ENCODE measurements around the gene PLEKHO2.

The PLEKHO2 gene

DNA sequence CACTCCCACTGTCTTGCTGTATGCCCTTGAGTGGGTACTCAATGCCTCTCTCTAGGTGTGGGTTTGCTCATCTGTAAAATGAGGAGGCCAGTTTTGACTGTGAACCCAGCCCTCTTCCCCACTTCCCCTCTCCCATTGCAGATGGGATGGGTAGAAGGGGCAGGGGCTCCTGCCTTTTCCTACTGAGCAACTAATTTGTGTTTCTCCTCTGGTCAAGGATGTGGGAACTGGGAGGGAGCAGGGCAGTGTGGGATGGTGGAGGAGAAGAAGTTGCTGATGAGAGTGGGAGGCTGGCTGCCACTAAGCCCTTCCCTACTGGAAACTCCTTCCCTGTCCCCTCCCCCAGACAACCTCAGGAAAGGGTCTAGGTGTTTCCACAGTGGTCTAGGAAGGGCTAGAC lies 49.8 kb downstream of the PLEKHO2 start:
- no peak for DNase-seq (ENCODE audit: low read depth in 1 of 2, low spot score in 1 of 2)

- DNase-seq (ENCODE audit: low read depth in 1 of 2, low spot score in 1 of 2), result no peak
Observed at GRCh38 chr15:64892847-64893403, 51.2 kb downstream of the PLEKHO2 start.

GRCh38 chr15:64893481-64894394 lies 52.0 kb downstream of the PLEKHO2 start:
- peak; percentile 88 to 92 for DNase-seq (ENCODE audit: low read depth in 1 of 2, low spot score in 1 of 2)

DNA sequence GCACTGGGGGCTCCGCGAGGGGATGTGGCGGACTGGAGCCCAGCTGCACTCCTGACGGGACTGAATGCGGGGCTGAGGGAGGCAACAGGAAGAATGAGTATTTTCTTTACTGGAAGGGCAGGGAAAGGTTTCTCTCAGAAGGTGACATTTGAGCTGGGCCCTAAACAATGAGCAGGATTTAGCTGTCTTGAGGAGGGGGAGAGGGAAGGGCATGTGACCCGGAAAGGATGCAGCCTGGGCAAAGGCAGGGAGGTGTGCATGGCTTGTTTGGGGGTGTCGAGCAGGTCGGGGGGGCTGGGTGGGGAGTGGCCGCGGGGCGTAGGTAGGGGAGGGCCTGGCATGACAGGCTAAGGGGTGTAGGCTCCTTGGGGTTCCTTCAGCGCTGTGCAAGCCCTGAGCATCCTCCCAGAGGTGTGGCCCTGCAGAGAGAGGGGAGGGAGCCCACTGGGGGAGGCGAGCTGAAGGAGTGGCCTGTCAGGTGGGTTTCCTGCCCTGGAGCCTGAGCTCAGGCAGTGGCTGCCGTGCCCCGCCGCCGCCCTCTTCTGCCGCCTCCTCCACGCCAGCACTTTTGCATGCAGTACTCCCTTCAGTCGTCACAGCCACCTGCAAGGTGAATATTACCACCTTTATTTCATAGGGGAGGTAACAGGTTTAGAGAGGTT lies 52.8 kb downstream of the PLEKHO2 start:
- DNase-seq (ENCODE audit: low read depth in 1 of 2, low spot score in 1 of 2), result peak; percentile 58 to 68

DNA sequence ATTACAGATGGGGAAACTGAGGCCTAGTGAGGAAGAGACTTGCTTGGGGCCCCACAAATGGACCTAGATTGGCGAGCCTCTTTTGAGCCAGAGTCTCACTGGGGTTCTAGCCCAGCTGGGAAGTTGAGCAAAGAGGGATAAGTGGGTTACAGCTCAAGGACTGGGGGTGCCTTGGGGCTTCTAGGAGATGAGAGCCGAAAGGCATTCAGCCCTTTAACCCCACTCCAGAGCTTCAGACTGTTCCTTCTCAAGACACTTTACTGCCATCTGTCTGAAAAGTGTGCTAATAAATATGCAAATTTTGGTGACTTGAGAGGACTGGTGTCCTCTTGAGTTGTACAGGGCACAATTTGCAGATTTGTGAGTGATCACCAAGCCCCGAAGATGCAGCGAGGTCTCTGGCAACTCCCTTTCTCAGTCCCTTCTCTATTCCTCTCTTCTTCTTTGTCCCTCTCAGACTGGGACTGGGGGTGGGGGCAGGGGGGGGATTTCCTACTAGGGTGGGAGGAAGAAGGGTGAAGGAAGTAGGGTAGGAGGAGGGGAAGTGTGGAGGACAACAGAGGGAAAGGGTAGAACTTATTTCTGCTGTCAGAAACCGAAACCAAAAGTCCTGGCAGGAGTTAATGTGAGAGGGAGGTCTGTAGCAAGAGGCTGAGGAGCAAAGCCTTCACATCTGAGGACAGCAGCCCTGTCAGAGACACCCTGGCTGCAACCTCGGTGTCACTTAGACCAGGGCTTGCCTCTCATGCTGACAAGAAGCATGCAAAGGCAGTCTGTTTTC lies 53.8 kb downstream of the PLEKHO2 start:
- DNase-seq (ENCODE audit: low read depth in 1 of 2, low spot score in 1 of 2), result no peak

DNA sequence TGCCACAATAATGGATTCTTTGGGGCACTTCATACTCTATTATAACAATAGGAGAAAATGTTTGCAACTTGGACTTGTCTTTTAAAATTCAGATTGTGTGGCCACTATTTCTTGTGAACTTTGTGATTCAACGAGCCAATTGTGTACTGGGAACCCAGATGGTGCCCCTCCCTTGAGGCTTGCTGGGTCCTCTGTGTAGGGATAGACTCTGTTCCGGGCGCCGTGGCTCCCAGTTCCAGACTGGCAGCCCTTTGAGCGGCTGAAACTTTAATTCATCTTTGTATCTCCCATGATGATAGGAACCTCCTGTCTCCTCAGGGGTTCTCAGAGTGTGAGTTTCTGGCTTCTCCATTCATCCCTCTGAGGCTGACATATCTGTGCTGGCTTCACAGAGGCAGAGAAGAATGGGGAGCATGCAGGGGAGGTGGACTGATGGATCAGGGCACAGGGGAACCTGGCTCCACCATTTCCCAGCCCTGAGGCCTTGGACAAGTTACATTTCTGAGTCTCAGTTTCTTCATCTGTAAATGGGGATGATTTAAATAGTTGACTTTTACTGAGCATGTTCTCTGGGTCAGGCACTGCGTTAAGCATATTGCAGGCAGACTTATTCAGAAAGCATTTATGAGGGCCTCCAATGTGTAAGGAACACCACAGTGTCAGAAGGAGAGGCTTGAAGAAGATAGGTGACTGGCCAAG lies 54.8 kb downstream of the PLEKHO2 start:
- DNase-seq (ENCODE audit: low read depth in 1 of 2, low spot score in 1 of 2), result no peak

DNA sequence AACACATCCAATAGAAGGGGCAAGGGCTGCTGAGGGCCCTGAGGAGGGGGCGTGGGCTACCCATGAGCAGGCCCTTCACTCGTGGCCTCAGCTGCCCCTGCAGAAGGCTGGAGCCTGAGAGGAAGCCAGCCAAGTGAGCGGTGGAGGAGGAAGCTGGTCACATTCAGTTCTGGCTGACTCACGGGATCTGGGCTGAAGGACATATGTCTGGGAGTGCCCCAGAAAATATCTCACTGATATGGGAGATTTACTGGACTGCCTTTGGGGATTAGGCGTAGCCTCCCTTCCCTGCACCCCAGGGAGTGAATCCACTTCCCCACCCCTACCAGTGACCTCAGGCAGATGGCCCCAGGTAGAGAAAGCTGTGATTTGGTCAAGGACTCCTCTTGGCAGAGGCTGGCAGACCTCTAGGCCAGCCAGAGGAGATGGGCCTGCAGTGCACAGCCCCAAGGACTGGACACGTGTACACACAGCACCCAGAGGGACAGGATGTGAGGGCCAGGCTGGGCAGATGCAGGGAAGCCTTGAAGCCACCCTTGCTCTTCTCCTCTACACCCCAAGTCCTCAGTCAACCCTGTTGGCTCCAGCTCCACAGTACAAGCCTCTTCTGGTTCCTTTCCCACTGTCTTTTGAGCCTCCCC lies 55.8 kb downstream of the PLEKHO2 start:
- no peak for DNase-seq (ENCODE audit: low read depth in 1 of 2, low spot score in 1 of 2)

- no peak for DNase-seq (ENCODE audit: low read depth in 1 of 2, low spot score in 1 of 2)
Observed at GRCh38 chr15:64898406-64898805, 56.7 kb downstream of the PLEKHO2 start.

DNA sequence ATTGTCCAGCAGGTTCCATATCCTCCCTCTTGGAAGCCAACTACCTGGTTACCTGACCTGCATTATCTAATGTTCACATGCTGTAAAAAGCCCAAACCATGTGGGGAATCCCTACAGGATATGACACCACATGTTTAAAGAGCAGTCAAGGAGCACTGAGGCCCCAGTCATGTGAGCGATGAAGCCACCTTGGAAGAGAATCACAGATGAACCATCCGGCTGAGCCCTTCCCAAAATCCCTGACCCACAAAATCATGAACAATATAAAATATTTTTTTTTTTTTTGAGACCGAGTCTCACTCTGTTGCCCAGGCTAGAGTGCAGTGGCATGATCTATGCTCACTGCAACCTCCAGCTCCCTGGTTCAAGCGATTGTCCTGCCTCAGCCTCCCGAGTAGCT lies 59.4 kb downstream of the PLEKHO2 start:
- DNase-seq (ENCODE audit: low read depth in 1 of 2, low spot score in 1 of 2), result no peak

DNA sequence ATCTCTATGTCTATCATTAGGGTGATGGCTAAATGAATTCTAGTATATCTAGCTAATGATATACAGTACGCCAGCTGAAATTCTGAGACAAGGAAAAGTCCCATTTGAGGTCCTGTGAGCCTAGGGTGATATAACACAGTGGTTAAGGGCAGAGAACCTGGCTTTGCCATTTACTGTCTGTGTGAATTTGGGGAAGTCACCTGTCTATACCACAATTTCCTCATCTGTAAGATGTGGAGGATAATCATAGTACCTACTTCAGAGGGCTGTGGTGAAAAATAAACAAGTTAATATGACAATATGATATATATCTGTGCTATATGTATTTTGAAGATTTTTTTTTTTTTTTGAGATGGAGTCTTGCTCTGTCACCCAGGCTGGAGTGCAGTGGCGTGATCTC lies 60.2 kb downstream of the PLEKHO2 start:
- no peak for DNase-seq (ENCODE audit: low read depth in 1 of 2, low spot score in 1 of 2)

DNA sequence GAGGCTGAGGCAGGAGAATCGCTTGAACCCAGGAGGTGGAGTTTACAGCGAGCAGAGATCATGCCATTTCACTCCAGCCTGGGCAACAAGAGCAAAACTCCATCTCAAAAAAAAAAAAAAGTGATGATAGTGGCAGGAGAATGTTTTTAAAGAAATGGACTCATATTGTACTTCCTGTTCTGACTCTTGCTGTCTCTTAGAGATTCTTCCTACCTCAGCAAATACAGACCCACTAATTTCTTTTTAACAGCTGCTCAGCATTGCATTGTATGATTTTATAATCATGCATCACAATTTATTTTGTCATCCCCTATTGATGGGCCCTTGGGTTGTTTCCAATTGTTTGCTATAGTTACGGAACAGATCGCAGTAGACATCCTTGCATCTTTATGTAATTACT lies 61.1 kb downstream of the PLEKHO2 start:
- DNase-seq (ENCODE audit: low read depth in 1 of 2, low spot score in 1 of 2), result no peak

- DNase-seq (ENCODE audit: low read depth in 1 of 2, low spot score in 1 of 2), result no peak
Observed at GRCh38 chr15:64903326-64903950, 61.7 kb downstream of the PLEKHO2 start.

GRCh38 chr15:64904189-64904588 lies 62.5 kb downstream of the PLEKHO2 start:
- no peak for DNase-seq (ENCODE audit: low read depth in 1 of 2, low spot score in 1 of 2)

- peak; percentile 55 to 66 for DNase-seq (ENCODE audit: low read depth in 1 of 2, low spot score in 1 of 2)
Observed at GRCh38 chr15:64905119-64905831, 63.6 kb downstream of the PLEKHO2 start.

GRCh38 chr15:64905941-64906340 lies 64.2 kb downstream of the PLEKHO2 start:
- no peak for DNase-seq (ENCODE audit: low read depth in 1 of 2, low spot score in 1 of 2)

GRCh38 chr15:64906402-64906801 lies 64.7 kb downstream of the PLEKHO2 start:
- no peak for DNase-seq (ENCODE audit: low read depth in 1 of 2, low spot score in 1 of 2)

DNA sequence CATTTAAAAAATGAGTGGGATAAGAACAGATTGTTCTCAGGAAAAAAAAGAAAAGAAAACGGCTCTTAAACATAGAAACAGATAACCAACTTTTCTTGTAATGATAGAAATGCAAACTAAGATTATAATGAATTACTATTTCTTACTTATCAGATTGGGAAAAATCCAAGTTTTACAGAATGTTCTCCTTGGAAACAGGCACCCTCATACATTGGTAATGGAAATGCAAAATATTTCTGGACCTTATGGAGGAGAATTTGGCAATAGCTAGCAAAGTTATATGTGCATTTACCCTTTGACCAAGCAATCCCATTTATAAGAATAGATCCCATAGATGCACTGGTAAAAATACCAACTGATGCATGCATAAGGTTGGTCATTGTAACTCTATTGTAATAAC lies 66.3 kb downstream of the PLEKHO2 start:
- no peak for DNase-seq (ENCODE audit: low read depth in 1 of 2, low spot score in 1 of 2)

- DNase-seq (ENCODE audit: low read depth in 1 of 2, low spot score in 1 of 2), result no peak
Observed at GRCh38 chr15:64909546-64909945, 67.8 kb downstream of the PLEKHO2 start.

Measured in activated T-helper 1 cell treated with anti-CD3 and anti-CD28 coated beads, Interleukin-2, amount 50 U/mL, for 16 hours (primary cell).